IPS DF 4.7 (cell line): ENCODE measurements around the gene NAA50.

Experiments used
- DNase-seq: peaks from one replicate; pipeline ENCODE4 v3.0.0-alpha.2; 2013; ENCODE audit warnings: low spot score; ENCODE audit errors: extremely low read depth

NAA50 gene

DNA sequence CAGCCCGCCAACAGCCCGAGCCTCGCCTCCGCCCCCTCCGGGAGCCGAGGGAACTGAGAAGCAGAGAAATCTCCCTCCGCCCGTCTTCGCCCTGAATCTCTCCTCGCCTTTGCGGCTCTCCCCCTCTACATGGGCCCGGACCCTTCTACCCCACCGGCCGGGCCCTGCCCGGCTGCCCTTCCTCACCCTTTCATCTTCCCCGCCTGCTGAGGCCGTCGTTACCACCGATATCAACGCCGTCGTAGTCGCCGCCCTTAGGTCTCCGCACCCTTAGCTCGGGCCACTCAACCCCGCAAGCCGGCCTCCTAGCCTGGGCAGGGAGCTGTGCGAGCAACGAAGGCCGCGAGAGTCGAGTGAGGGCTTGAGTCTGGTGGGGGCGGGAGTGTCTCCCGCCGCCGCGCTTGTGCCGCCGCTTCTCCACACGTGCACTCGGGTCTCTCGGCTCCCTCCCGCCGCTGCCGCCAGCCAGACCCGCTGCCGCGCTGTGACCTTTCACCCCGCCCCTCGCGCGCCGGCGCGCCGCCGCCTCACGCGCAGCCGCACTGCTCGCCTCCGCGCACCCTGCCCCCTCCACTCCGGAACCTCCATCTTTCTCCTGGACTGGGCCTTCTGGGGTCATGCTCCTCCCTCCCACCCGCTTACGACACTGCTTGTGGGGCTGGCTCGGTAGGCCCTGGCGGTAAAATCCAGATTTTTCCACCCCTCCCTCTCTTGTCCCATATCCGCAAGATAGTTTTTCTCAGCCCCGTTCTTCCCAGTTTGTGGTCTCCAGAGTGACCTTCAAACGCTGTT is at the start of gene NAA50:
TSS of gene NAA50 (minus strand) at position 494 of the 792 bp plus-strand sequence. CDS start at position 194, 300 bp downstream.
- no peak for DNase-seq

DNA sequence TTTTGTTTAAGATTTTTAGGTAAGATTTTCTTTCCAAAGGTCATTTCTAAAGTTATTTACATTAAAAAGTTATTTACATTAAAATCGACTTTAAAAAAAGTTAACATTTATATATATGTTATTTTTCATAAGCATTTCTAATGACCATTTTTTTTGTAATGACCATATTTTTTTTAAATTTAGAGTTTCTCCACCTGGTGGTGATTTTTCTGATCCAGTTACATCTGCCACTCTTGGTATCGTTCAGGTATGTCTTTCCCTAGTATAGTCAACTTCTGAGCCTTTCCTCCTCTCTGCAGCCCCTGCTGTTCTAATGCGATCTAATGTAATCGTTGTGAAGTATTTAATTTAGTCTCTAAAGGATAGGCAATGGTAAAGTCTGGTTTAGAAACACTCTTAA is 49.6 kb upstream of the NAA50 start:
- no peak for DNase-seq

DNA sequence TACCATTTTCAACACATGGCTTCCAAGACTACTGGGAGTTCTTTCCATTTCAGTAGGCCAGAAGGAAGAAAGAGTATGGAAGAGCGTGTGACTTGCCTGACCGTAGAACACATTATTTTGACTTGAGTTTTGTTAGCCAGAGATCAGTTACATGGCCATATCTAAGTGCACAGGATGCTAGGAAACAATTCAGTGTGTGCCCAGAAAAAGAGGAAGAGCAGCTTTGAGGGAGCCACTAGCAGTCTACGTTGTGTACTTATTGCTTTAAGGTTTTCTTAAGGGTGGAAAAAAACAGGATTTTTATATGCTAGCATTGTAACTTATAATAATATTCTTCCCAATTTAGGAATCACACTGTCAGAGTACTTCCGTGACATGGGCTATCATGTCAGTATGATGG is 48.5 kb upstream of the NAA50 start:
- DNase-seq: no peak

DNA sequence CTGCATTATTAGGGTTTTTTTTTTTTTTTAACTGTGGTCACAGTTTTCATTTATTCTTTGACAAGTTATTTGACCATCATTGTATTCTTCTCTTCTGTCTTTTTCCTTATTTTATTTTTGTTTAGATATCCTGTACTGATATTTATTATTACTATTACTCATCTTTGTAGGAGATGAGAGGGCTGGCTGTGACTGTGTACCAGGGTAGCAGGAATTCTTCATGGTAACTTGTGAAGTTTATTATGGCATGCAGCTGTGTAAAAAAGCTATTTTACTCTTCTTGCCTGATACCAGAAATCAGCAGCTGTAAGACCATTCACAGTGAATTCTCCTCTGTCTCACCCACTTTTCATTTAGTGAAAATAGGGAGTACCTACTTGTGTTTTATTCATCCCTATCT is 45.3 kb upstream of the NAA50 start:
- DNase-seq: no peak

DNA sequence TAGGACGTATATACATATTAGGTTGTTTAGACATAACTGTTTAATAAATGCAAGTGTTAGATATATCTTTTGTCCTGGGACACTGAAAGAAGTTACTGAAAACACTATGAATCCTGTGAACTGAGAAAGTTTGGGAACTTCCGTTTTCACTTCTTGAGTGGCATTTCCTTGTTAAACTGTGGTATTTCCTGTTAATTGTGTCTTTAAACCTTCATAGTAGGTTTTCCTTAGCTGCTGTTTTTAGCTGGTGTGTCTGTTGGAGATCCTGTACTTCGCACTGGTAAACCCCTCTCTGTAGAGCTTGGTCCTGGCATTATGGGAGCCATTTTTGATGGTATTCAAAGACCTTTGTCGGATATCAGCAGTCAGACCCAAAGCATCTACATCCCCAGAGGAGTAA is 37.9 kb upstream of the NAA50 start:
- peak; percentile 19 for DNase-seq

DNA sequence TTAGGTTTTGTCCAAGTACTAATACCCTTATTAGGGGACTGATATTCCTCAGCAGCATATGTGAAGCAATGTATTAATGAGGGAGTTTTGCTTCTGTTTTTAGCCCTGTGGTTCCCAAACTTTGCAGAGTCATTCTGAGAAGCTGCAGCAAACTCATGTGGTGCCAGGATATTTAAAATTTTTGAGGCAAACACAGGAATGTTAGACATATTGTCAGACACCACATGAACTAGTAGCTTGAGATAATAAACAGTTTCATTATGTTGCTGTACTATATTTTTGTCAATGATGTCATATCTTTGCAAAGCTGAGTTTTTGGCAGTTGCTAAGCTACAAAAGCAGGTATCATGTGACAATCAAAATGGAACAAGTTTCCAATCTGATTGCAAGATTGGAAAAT is 37.4 kb upstream of the NAA50 start:
- DNase-seq: no peak

GRCh38 chr3:113776564-113776963 is 30.5 kb upstream of the NAA50 start:
- DNase-seq: no peak

- no peak for DNase-seq
Measured at GRCh38 chr3:113775516-113775915, 29.5 kb upstream of the NAA50 start.

DNA sequence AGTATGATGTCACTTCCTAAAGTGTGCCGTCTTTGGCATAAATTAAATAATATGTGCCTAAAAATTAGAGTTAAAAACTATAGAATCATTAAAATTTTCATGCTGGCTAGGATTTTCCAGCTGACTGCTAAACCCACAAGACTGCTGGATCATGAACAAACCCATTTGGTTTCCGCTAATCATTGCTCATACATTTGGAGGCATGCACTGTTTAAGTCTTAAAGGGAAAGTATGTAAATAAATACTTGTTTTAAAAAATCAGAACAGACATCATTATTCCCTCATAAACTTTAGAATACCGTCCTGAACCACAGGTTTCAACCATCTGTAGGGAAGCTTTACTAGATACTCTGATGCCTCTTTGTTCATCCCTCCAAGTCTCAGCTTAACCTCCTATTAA is 27.3 kb upstream of the NAA50 start:
- DNase-seq: no peak

- no peak for DNase-seq
Measured at GRCh38 chr3:113771993-113772392, 25.9 kb upstream of the NAA50 start.

GRCh38 chr3:113769551-113769950 is 23.5 kb upstream of the NAA50 start:
- DNase-seq: no peak

DNA sequence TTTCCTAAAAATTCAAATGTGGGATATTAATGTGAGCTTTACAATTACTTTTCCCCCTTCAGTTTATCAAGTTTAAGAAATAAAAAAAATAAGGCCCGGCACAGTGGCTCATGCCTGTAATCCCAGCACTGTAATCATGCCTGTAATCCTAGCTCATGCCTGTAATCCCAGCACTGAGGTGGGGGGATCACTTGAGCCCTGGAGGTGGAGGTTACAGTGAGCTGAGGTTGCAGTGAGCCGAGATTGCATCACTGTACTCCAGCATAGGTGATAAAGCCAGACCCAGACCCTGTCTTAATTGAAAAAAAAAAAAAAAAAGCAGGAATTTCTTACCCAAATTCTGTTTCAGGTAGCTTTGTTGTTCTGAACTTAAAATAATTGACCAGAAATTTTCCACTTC is 18.6 kb upstream of the NAA50 start:
- DNase-seq: no peak

GRCh38 chr3:113758389-113759024 is 12.5 kb upstream of the NAA50 start:
- no peak for DNase-seq

GRCh38 chr3:113754494-113755159 is 8.6 kb upstream of the NAA50 start:
- no peak for DNase-seq

- DNase-seq: no peak
Measured at GRCh38 chr3:113753376-113753985, 7.4 kb upstream of the NAA50 start.

- DNase-seq: no peak
Measured at GRCh38 chr3:113751141-113751540, 5.1 kb upstream of the NAA50 start.

DNA sequence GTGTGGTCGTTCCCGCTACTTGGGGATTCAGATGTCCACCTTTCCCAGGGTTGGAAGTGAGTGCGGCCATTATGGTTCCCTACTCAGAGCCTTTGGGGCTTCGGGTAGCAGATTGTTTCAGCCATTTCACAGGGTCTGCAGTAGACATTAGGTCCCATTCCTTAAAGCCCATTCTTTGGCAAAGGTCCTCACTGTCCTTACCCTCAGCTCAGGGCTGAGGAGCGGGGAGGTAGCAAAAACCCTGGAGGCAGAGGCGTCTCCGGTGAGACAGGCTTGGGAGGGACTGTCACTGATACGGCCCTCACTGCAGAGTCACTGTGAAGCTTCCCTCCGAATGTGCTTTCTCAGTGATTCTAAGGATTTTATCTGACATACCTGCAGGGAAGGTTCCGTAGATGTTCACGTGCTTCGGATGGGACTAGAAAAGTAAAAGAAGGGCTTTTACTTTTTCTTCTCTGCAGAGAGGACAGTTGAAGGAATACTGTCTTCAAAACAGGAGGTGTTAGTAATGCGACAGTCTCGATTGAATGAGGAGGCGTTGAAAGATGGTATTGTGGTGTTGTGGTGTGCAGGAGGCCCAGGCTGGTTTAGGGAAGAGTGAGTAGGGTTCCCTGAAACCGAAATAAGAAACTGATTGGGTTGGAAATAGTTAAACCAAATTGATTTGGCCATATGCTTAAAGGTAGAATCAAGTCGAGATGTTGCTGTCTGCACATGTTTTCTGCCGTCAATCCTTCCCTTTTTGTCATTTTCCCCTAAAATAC is 1.4 kb upstream of the NAA50 start:
- no peak for DNase-seq

DNA sequence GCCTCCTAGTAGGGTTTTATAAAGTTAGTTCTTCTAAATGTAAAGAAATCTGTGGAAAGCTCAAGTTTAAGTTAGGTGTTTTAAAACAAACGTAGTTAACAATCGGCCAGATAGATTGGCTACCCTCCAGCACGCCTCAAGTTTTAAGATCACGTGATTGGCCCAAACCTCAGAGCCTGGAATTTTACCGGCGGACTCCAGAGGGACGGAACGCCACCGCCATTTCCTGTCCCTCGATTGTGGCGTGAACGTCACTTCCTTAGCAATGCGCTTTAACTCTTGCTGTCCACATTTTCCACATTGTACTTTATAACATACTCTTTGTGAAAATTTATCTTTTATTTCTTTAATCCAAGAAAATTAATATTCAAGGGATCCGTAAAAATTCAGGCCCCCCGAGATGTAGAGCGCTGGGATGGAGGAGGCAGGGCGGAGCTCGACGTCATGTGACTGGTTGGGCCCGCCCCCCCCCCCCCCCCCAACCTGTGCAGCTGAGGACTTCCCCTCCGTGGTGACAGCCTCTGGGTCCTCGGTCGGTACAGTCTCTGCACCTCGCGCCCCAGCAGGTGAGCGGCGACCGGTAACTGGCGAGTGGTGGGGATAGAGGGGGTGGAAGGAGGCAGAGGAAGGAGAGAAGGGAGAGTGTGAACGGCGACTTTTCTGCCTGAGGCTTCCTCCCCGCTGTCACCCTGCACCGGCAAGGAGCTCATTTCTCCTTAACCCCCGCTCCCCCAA is 666 bp upstream of the NAA50 start, which contains the start of gene ATP6V1A:
TSS of gene ATP6V1A (plus strand) at position 488 of the 735 bp plus-strand sequence. CDS start 31,719 bp downstream, outside the sequence.
- DNase-seq: peak; percentile 83

DNA sequence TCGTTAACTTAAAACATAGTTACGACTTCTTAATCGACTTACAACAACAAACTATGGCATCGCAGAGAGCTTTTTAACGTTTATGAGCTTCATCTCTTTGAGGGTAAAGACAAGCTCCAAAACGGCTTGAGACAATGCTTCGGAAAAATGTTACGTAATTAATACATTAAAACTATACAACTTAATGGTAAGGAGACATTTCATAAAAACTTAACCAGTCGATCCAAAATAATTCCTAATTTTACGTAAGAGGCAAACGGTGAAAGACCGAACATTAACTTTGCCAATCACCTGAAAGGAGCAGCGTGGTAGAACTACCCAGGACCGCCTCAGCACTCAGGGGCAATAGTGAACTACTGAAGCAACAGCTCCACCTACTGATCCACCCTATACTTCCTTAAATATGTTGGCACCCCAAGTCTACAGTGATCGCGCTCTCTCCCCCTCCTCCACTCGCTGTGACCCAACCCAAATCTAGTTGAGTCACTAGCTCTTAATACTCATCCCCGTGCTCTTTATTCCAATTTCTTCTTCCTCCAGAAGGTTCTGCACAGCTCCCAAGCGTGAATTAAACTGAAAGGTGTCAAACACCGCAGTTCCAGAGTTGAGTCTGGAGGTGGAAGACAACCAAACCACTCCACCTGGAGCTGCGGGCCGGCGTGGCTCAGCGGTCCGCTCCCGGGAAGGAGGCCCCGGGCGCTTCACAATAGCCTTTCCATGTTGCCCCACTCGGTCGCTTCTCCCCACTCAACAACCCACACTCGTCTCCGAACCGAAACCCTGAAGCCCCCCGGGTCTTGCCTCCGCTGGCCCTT is 901 bp downstream of the NAA50 start:
- DNase-seq: no peak
